ENCODE data around the gene DIPK1C.

Gene DIPK1C

GRCh38 chr18:74450626-74451025 lies 6.5 kb downstream of the DIPK1C start:
- no peak for DNase-seq

GRCh38 chr18:74447404-74448152 lies 9.5 kb downstream of the DIPK1C start:
- DNase-seq, result no peak

- DNase-seq, result no peak
Observed at GRCh38 chr18:74446631-74447403, 10.3 kb downstream of the DIPK1C start.

GRCh38 chr18:74446178-74446577 lies 10.9 kb downstream of the DIPK1C start:
- DNase-seq, result no peak

GRCh38 chr18:74445585-74445984 lies 11.5 kb downstream of the DIPK1C start:
- DNase-seq, result no peak

- no peak for DNase-seq
Observed at GRCh38 chr18:74444104-74444503, 13.0 kb downstream of the DIPK1C start.

GRCh38 chr18:74440808-74441427 lies 16.2 kb downstream of the DIPK1C start:
- no peak for DNase-seq

- DNase-seq, result no peak
Observed at GRCh38 chr18:74438091-74438490, 19.0 kb downstream of the DIPK1C start.

GRCh38 chr18:74436158-74436769 lies 20.8 kb downstream of the DIPK1C start:
- no peak for DNase-seq

- no peak for DNase-seq
Observed at GRCh38 chr18:74435740-74436139, 21.4 kb downstream of the DIPK1C start.

GRCh38 chr18:74434466-74434865 lies 22.6 kb downstream of the DIPK1C start:
- no peak for DNase-seq

- DNase-seq, result no peak
Observed at GRCh38 chr18:74430806-74431571, 26.1 kb downstream of the DIPK1C start.

GRCh38 chr18:74430231-74430630 lies 26.9 kb downstream of the DIPK1C start:
- DNase-seq, result no peak

- no peak for DNase-seq
Observed at GRCh38 chr18:74429096-74429495, 28.0 kb downstream of the DIPK1C start.

GRCh38 chr18:74427442-74428112 lies 29.5 kb downstream of the DIPK1C start:
- DNase-seq, result no peak

- no peak for DNase-seq
Observed at GRCh38 chr18:74425876-74426275, 31.2 kb downstream of the DIPK1C start.

GRCh38 chr18:74425161-74425560 lies 31.9 kb downstream of the DIPK1C start:
- no peak for DNase-seq

- DNase-seq, result no peak
Observed at GRCh38 chr18:74422541-74422940, 34.6 kb downstream of the DIPK1C start.

GRCh38 chr18:74420926-74421325 lies 36.2 kb downstream of the DIPK1C start:
- DNase-seq, result no peak

GRCh38 chr18:74420481-74420880 lies 36.6 kb downstream of the DIPK1C start:
- no peak for DNase-seq

- no peak for DNase-seq
Observed at GRCh38 chr18:74419761-74420160, 37.3 kb downstream of the DIPK1C start.

GRCh38 chr18:74418023-74418422 lies 39.1 kb downstream of the DIPK1C start:
- DNase-seq, result no peak
